Tibial nerve (tissue), 4 donors: ENCODE measurements around the gene STARD13.
"Not testable (repeated sequence)": the region's sequence is repeated elsewhere in the genome, so short reads cannot be mapped to it uniquely, and the experiment has no call there.

Source experiments
- CTCF ChIP-seq, 5 experiments: fragments of 200-600 bp in 3 of 5; fragments of 450-650 bp in 2 of 5; sonication (generic) in 3 of 5; IDR thresholded peaks; one replicate each; pipeline ENCODE4 v1.5.1; 2016 to 2019; ENCODE audit warnings: antibody characterized with exemption in 5 of 5, mild to moderate bottlenecking in 3 of 5, moderate library complexity in 2 of 5
- EP300 ChIP-seq, 2 donors: sonication (generic); formaldehyde crosslinking; IDR thresholded peaks; one replicate each; pipeline ENCODE4 v1.6.1; 2017; ENCODE audit warnings: antibody characterized with exemption in 2 of 2, mild to moderate bottlenecking in 1 of 2
- POLR2A ChIP-seq, 2 donors: fragments of 450-650 bp; IDR thresholded peaks; one replicate each; pipeline ENCODE4 v1.6.1; 2017; ENCODE audit warnings: antibody characterized with exemption in 2 of 2, mild to moderate bottlenecking in 2 of 2, moderate library complexity in 2 of 2

DNA sequence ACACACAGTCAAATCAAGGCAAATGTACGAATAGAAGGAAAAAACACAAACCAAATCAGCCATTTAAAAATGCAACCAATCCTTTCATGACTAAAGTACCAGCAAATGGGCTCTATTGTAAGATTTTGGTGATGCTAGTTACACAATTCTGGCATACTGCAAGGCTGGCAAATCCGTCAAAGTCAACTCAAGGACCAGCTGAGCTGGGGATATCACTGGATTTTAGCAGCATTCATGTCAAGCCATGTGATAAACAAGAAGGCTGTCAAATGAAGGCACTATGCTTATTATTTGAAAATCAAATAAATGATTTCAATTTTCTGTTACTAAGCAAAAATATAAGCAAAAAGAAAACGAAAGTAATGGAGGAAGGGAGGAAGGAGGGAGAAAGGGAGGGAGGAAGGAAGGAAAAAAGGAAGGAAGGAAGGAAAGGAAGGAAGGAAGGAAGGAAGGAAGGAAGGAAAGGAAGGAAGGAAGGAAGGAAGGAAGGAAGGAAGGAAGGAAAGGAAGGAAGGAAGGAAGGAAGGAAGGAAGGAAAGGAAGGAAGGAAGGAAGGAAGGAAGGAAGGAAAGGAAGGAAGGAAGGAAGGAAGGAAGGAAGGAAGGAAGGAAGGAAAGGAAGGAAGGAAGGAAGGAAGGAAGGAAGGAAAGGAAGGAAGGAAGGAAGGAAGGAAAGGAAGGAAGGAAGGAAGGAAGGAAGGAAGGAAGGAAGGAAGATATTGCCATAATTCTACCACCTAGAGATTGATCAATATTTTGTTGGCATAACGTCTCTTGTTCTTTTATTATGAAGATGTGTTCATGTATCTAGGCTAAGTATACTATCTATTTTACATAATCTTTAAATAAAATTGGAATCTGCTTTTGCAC, 108.0 kb downstream of the STARD13 start:
- not testable (repeated sequence) for TF ChIP-seq CTCF, EP300, POLR2A (IDR thresholded peaks at IDR 0.05)
